ENCODE data around the gene KCNC1. TPM values are rescaled to one million over a fixed set of nuclear protein-coding genes. Genes with fewer than 3 reads are reported as not detected.

The KCNC1 gene
- total RNA-seq, 1 experiment from 2014 or later = 0.20 TPM

- CTCF ChIA-PET = interaction anchor here (0.8 to 1.7 kb wide), 3 partner anchors 38 to 134 kb away, joined by 3 to 8 read pairs (median 5); no protein-coding TSS in a partner anchor
- POLR2A ChIA-PET = no interaction called here
- TF ChIP-seq TEAD1 (CRISPR knock-in tag; IDR thresholded peaks at IDR 0.05) (no peak), ZBTB43 (CRISPR knock-in tag; IDR thresholded peaks at IDR 0.05) (no peak), AR (CRISPR knock-in tag; IDR thresholded peaks at IDR 0.05) (no peak), TEAD4 (CRISPR knock-in tag; IDR thresholded peaks at IDR 0.05) (no peak), EMX1 (CRISPR knock-in tag; IDR thresholded peaks at IDR 0.05) (no peak), GTF2I (CRISPR knock-in tag; conservative IDR thresholded peaks at IDR 0.05) (no peak), HMGXB4 (CRISPR knock-in tag; IDR thresholded peaks at IDR 0.05) (no peak), NFATC4 (CRISPR knock-in tag; IDR thresholded peaks at IDR 0.05) (no peak), KAT7 (CRISPR knock-in tag; IDR thresholded peaks at IDR 0.05; ENCODE audit: borderline replicate concordance) (no peak), STAT6 (CRISPR knock-in tag; conservative IDR thresholded peaks at IDR 0.05; ENCODE audit: low read depth) (no peak), ZNF138 (CRISPR knock-in tag; conservative IDR thresholded peaks at IDR 0.05) (no peak), ZNF232 (CRISPR knock-in tag; IDR thresholded peaks at IDR 0.05) (no peak), CTCF (IDR thresholded peaks at IDR 0.05) (no peak), CDX4 (CRISPR knock-in tag; IDR thresholded peaks at IDR 0.05; ENCODE audit: borderline replicate concordance) (no peak), SP1 (CRISPR knock-in tag; conservative IDR thresholded peaks at IDR 0.05) (no peak), ZMAT4 (CRISPR knock-in tag; IDR thresholded peaks at IDR 0.05) (no peak), USF2 (CRISPR knock-in tag; IDR thresholded peaks at IDR 0.05) (no peak), ELF4 (CRISPR knock-in tag; IDR thresholded peaks at IDR 0.05; ENCODE audit: low read depth) (no peak)
- Mint-ChIP-seq H3K36me3 (no peaks in the 10 kb centered on the region), H3K27ac (no peak overlapping the region), H3K4me3 (no peak overlapping the region), H3K9me3 (no peaks in the 10 kb centered on the region), H3K4me1 (peaks cover 4% of the 10 kb centered on the region; the same call in 1 of the 2 replicates), H3K27me3 (ENCODE audit: low read depth) (no peaks in the 10 kb centered on the region)
- DNase-seq (ENCODE audit: low spot score) = no peak
- ATAC-seq = no peak
Observed at GRCh38 chr11:17772704-17773600, 38.4 kb downstream of the KCNC1 start.
